ENCODE results near the gene TRIO. TPM values are rescaled to one million over a fixed set of nuclear protein-coding genes. Genes with fewer than 3 reads are reported as not detected.

Gene TRIO
- total RNA-seq, 2 donors from 2014 or later, result 62.0 to 137 TPM

- H3K27me3 ChIP-seq, result no peaks in the 10 kb centered on the region
- 71 to 75% methylated on average over 8 of the region's 8 CpGs for WGBS, 2 donors
- H3K27ac ChIP-seq, result no peak overlapping the region
- no peaks in the 10 kb centered on the region for H3K36me3 ChIP-seq (replicated peaks in 1 of 2; ENCODE audit: insufficient read depth in 1 of 2, low read depth in 2 of 2)
- intact Hi-C loops (cut with DNase I), result no loop called here
- DNase-seq (no peak), ATAC-seq (no peak)
- H3K4me1 ChIP-seq, result peaks cover 21% of the 10 kb centered on the region
- no peaks in the 10 kb centered on the region for H3K9me3 ChIP-seq
- TF ChIP-seq POLR2A (IDR thresholded peaks at IDR 0.05), result no peak
- TF ChIP-seq CTCF (IDR thresholded peaks at IDR 0.05), result no peak
- H3K4me3 ChIP-seq, result no peak overlapping the region
Measured at GRCh38 chr5:14109041-14109747, 33.9 kb upstream of the TRIO start.

GRCh38 chr5:14109771-14110170, 33.4 kb upstream of the TRIO start:
- peaks cover 22% of the 10 kb centered on the region for H3K4me1 ChIP-seq
- TF ChIP-seq POLR2A (IDR thresholded peaks at IDR 0.05) (no peak), CTCF (IDR thresholded peaks at IDR 0.05) (no peak)
- H3K27me3 ChIP-seq, result no peaks in the 10 kb centered on the region
- no peak for ATAC-seq
- H3K36me3 ChIP-seq (replicated peaks in 1 of 2; ENCODE audit: insufficient read depth in 1 of 2, low read depth in 2 of 2), result no peaks in the 10 kb centered on the region
- no peak overlapping the region for H3K4me3 ChIP-seq
- DNase-seq, result no peak
- intact Hi-C loops (cut with DNase I), result no loop called here
- H3K9me3 ChIP-seq, result no peaks in the 10 kb centered on the region
- WGBS, 2 donors, result 73 to 75% methylated on average over 7 of the region's 7 CpGs
- H3K27ac ChIP-seq, result no peak overlapping the region

- no peak for DNase-seq
- Histone ChIP-seq H3K27ac (no peak overlapping the region), H3K4me1 (peaks cover 22% of the 10 kb centered on the region), H3K4me3 (no peak overlapping the region), H3K36me3 (replicated peaks in 1 of 2; ENCODE audit: insufficient read depth in 1 of 2, low read depth in 2 of 2) (no peaks in the 10 kb centered on the region), H3K9me3 (no peaks in the 10 kb centered on the region), H3K27me3 (no peaks in the 10 kb centered on the region)
- TF ChIP-seq POLR2A (IDR thresholded peaks at IDR 0.05), result no peak
- no peak for TF ChIP-seq CTCF (IDR thresholded peaks at IDR 0.05)
- intact Hi-C loops (cut with DNase I), result no loop called here
- 46 to 53% methylated on average over 4 of the region's 4 CpGs for WGBS, 2 donors
- no peak for ATAC-seq
Measured at GRCh38 chr5:14110196-14110595, 32.9 kb upstream of the TRIO start.

GRCh38 chr5:14110680-14111079, 32.5 kb upstream of the TRIO start:
- Histone ChIP-seq H3K4me3 (no peak overlapping the region), H3K27me3 (no peaks in the 10 kb centered on the region), H3K36me3 (replicated peaks in 1 of 2; ENCODE audit: insufficient read depth in 1 of 2, low read depth in 2 of 2) (no peaks in the 10 kb centered on the region), H3K27ac (no peak overlapping the region), H3K4me1 (peaks cover 22% of the 10 kb centered on the region), H3K9me3 (no peaks in the 10 kb centered on the region)
- TF ChIP-seq POLR2A (IDR thresholded peaks at IDR 0.05) (no peak), CTCF (IDR thresholded peaks at IDR 0.05) (no peak)
- no peak for DNase-seq
- ATAC-seq, result no peak
- intact Hi-C loops (cut with DNase I), result no loop called here
- WGBS, 2 donors, result 69 to 83% methylated on average over 4 of the region's 4 CpGs
